Liver (tissue), 9 donors: ENCODE results near the gene AP1S2. TPM values are rescaled to one million over a fixed set of nuclear protein-coding genes. Genes with fewer than 3 reads are reported as not detected.

ENCODE experiments used
- DNase-seq: peaks from one replicate; pipeline ENCODE4 v3.0.0-alpha.2; 2017; ENCODE audit warnings: low spot score
- H3K27ac ChIP-seq, 2 donors: one replicate each; pipeline ENCODE4 v1.7.0; 2013; ENCODE audit warnings: inconsistent platforms in 2 of 2, low read length in 2 of 2, control low read depth in 1 of 2, low read depth in 1 of 2, mild to moderate bottlenecking in 1 of 2
- H3K27me3 ChIP-seq, 4 donors: one replicate each; pipeline versions ENCODE4 v1.6.1 to v1.7.0; 2013; ENCODE audit warnings: low read length in 3 of 4, inconsistent platforms in 1 of 4, mild to moderate bottlenecking in 1 of 4, moderate library complexity in 1 of 4; ENCODE audit not compliant: control insufficient read depth in 4 of 4, insufficient read depth in 4 of 4
- H3K36me3 ChIP-seq, 4 donors: one replicate each; pipeline versions ENCODE4 v1.6.1 to v1.7.0; 2013; ENCODE audit warnings: low read length in 3 of 4, mild to moderate bottlenecking in 3 of 4, low read depth in 1 of 4, moderate library complexity in 1 of 4; ENCODE audit not compliant: control insufficient read depth in 4 of 4, insufficient read depth in 3 of 4
- H3K4me1 ChIP-seq, 4 donors: one replicate each; pipeline versions ENCODE4 v1.6.1 to v1.7.0; 2013; ENCODE audit warnings: low read length in 3 of 4, mild to moderate bottlenecking in 3 of 4, moderate library complexity in 1 of 4; ENCODE audit not compliant: control insufficient read depth in 4 of 4, insufficient read depth in 4 of 4
- H3K4me3 ChIP-seq, 3 donors: one replicate each; pipeline versions ENCODE4 v1.6.1 to v1.7.0; 2013; ENCODE audit warnings: low read length in 3 of 3, control low read depth in 1 of 3, low read depth in 1 of 3, mild to moderate bottlenecking in 1 of 3
- H3K9ac ChIP-seq, 2 donors: one replicate each; pipeline ENCODE4 v1.7.0; 2013; ENCODE audit warnings: low read length in 2 of 2, mild to moderate bottlenecking in 2 of 2, moderate library complexity in 2 of 2, control low read depth in 1 of 2, low read depth in 1 of 2
- H3K9me3 ChIP-seq, 4 donors: one replicate each; pipeline versions ENCODE4 v1.6.1 to v1.7.0; 2013; ENCODE audit warnings: low read length in 3 of 4; ENCODE audit not compliant: control insufficient read depth in 4 of 4
- EGR1 ChIP-seq, 2 donors: IDR thresholded peaks; 2 replicates each; pipeline ENCODE4 v1.6.1; 2016 to 2018; ENCODE audit warnings: antibody characterized with exemption in 2 of 2, low read depth in 2 of 2
- FOXA1 ChIP-seq: IDR thresholded peaks from 2 replicates; pipeline ENCODE4 v1.6.1; 2016; ENCODE audit warnings: antibody characterized with exemption
- FOXA2 ChIP-seq: IDR thresholded peaks from 2 replicates; pipeline ENCODE4 v1.6.1; 2016; ENCODE audit warnings: antibody characterized with exemption
- HNF4A ChIP-seq, 2 donors: conservative IDR thresholded peaks; 2 replicates each; pipeline ENCODE4 v1.6.1; 2016; ENCODE audit warnings: antibody characterized with exemption in 2 of 2, mild to moderate bottlenecking in 2 of 2
- HNF4G ChIP-seq: IDR thresholded peaks from 2 replicates; pipeline ENCODE4 v1.6.1; 2016; ENCODE audit warnings: antibody characterized with exemption
- MAX ChIP-seq: IDR thresholded peaks from 2 replicates; pipeline ENCODE4 v1.6.1; 2016; ENCODE audit warnings: antibody characterized with exemption
- NR2F2 ChIP-seq: IDR thresholded peaks from 2 replicates; pipeline ENCODE4 v1.6.1; 2016; ENCODE audit warnings: antibody characterized with exemption
- RXRA ChIP-seq, 2 donors: IDR thresholded peaks; 2 replicates each; pipeline ENCODE4 v1.6.1; 2017 to 2018; ENCODE audit warnings: antibody characterized with exemption in 2 of 2, mild to moderate bottlenecking in 1 of 2
- SP1 ChIP-seq: IDR thresholded peaks from 2 replicates; pipeline ENCODE4 v1.6.1; 2018; ENCODE audit warnings: antibody characterized with exemption, mild to moderate bottlenecking
- TAF1 ChIP-seq: conservative IDR thresholded peaks from 2 replicates; pipeline ENCODE4 v1.6.1; 2016; ENCODE audit warnings: antibody characterized with exemption, mild to moderate bottlenecking
- ZBTB33 ChIP-seq: IDR thresholded peaks from 2 replicates; pipeline ENCODE4 v1.6.1; 2016; ENCODE audit warnings: antibody characterized with exemption
- WGBS: extraction: QIAGEN DNeasy Blood & Tissue Kit; methylation state at CpG from one replicate; pipeline ENCODE4 v1.1.7; 2013; 5-methylcytosine and 5-hydroxymethylcytosine counted together
- polyA plus RNA-seq, 2 donors: library from polyadenylated mRNA; stranded (reverse) in 1 of 2; unstranded in 1 of 2; fragments of 200-250 nt in 1 of 2; fragments of >200 nt in 1 of 2; fragmentation: Nextera tagmentation in 1 of 2; extraction: Ambion mirVana in 1 of 2; gene quantifications; one replicate each; pipeline versions ENCODE4 v1.2.1 to v1.2.3, GENCODE V29; 2013 to 2015
- total RNA-seq, 2 donors: library from RNA; depleted of rRNA; stranded (reverse); fragments of >200 nt; gene quantifications; one replicate each; pipeline ENCODE4 v1.2.3, GENCODE V29; 2014
- TF ChIP-seq, protein P1 (sequence below): IDR thresholded peaks from 2 replicates; pipeline ENCODE4 v1.6.1; 2016; ENCODE audit warnings: antibody characterized with exemption, mild to moderate bottlenecking
- TF ChIP-seq, protein P2 (sequence below): IDR thresholded peaks from 2 replicates; pipeline ENCODE4 v1.6.1; 2016; ENCODE audit warnings: antibody characterized with exemption
- TF ChIP-seq, protein P3 (sequence below): fragments of 150-350 bp; IDR thresholded peaks from 2 replicates; pipeline ENCODE4 v1.5.1; 2017; ENCODE audit warnings: improper control_type of control experiment, low read depth, low read length; ENCODE audit not compliant: missing input control
- donor health status: healthy.
- donor health status: healthy.
- donor health status: healthy.
- donor health status: healthy.
- donor health status: healthy.

The AP1S2 gene
- total and polyA plus RNA-seq, 4 donors: 6.1 to 25.7 (median 10.6) TPM

DNA sequence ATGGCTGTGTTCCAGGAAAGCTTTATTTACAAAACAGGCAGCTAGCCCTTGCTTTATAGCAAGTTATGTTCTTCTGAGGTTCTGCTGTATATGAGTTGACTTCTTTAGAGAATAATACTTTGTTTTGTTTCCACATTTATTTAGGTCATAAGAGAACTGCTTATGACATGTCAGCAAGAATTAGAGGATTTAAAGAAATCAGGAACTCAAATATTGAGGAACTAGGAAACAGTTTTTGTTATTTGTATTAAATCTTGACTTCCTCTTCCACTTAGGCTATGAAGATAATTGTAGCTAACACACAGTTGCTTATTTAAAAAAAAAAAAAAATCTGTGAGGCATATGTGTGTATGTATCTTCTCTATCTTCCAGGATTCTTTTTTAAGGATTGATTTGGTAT is 50.0 kb downstream of the AP1S2 start:
- Histone ChIP-seq H3K9ac (no peak overlapping the region), H3K27ac (no peak overlapping the region), H3K36me3 (peaks cover 1 to 23% (median 5%) of the 10 kb centered on the region in 4 donors), H3K9me3 (no peaks in the 10 kb centered on the region), H3K4me3 (no peak overlapping the region), H3K4me1 (no peaks in the 10 kb centered on the region), H3K27me3 (no peaks in the 10 kb centered on the region)
- DNase-seq: no peak
- TF ChIP-seq, protein P1, sequence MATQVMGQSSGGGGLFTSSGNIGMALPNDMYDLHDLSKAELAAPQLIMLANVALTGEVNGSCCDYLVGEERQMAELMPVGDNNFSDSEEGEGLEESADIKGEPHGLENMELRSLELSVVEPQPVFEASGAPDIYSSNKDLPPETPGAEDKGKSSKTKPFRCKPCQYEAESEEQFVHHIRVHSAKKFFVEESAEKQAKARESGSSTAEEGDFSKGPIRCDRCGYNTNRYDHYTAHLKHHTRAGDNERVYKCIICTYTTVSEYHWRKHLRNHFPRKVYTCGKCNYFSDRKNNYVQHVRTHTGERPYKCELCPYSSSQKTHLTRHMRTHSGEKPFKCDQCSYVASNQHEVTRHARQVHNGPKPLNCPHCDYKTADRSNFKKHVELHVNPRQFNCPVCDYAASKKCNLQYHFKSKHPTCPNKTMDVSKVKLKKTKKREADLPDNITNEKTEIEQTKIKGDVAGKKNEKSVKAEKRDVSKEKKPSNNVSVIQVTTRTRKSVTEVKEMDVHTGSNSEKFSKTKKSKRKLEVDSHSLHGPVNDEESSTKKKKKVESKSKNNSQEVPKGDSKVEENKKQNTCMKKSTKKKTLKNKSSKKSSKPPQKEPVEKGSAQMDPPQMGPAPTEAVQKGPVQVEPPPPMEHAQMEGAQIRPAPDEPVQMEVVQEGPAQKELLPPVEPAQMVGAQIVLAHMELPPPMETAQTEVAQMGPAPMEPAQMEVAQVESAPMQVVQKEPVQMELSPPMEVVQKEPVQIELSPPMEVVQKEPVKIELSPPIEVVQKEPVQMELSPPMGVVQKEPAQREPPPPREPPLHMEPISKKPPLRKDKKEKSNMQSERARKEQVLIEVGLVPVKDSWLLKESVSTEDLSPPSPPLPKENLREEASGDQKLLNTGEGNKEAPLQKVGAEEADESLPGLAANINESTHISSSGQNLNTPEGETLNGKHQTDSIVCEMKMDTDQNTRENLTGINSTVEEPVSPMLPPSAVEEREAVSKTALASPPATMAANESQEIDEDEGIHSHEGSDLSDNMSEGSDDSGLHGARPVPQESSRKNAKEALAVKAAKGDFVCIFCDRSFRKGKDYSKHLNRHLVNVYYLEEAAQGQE: no peak
- TF ChIP-seq, protein P2, sequence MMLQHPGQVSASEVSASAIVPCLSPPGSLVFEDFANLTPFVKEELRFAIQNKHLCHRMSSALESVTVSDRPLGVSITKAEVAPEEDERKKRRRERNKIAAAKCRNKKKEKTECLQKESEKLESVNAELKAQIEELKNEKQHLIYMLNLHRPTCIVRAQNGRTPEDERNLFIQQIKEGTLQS: no peak
- TF ChIP-seq, protein P3, sequence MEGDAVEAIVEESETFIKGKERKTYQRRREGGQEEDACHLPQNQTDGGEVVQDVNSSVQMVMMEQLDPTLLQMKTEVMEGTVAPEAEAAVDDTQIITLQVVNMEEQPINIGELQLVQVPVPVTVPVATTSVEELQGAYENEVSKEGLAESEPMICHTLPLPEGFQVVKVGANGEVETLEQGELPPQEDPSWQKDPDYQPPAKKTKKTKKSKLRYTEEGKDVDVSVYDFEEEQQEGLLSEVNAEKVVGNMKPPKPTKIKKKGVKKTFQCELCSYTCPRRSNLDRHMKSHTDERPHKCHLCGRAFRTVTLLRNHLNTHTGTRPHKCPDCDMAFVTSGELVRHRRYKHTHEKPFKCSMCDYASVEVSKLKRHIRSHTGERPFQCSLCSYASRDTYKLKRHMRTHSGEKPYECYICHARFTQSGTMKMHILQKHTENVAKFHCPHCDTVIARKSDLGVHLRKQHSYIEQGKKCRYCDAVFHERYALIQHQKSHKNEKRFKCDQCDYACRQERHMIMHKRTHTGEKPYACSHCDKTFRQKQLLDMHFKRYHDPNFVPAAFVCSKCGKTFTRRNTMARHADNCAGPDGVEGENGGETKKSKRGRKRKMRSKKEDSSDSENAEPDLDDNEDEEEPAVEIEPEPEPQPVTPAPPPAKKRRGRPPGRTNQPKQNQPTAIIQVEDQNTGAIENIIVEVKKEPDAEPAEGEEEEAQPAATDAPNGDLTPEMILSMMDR: no peak
- no peak for TF ChIP-seq TAF1
- no peak for TF ChIP-seq EGR1 (IDR thresholded peaks at IDR 0.05; ENCODE audit: low read depth in 2 of 2)

DNA sequence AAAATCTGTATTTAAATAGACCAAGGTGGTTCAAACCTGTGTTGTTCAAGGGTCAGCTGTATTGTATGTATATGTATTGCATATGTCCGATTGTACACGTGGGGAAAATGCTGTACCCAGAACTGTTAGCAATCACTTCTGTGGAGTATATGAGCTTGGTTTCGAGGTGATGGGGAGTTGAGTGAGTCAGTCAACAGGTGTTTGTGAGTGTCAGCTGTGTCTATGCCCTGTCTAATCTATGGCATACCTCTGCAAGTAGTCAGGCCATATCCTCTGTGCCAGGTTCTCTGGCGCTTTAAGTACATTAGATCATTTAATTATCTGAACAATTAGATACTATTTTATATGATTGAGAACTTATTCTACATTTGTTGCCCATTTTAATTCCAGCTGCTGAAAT is 56.9 kb downstream of the AP1S2 start:
- DNase-seq: no peak
- TF ChIP-seq FOXA2 (no peak), ZBTB33 (no peak), EGR1 (IDR thresholded peaks at IDR 0.05; ENCODE audit: low read depth in 2 of 2) (no peak), TAF1 (no peak), HNF4G (no peak), SP1 (no peak), FOXA1 (no peak), HNF4A (conservative IDR thresholded peaks at IDR 0.05) (no peak), RXRA (IDR thresholded peaks at IDR 0.05) (no peak), MAX (no peak), NR2F2 (no peak)
- TF ChIP-seq, protein P2: no peak
- WGBS: 95% methylated on average over 4 of the region's 4 CpGs

More for the DNA sequence above, 56.9 kb downstream of the AP1S2 start:
- H3K27me3 ChIP-seq: no peaks in the 10 kb centered on the region
- no peaks in the 10 kb centered on the region for H3K4me1 ChIP-seq
- H3K9ac ChIP-seq: no peak overlapping the region
- peaks cover 0 to 7% (median 2%) of the 10 kb centered on the region in 4 donors for H3K36me3 ChIP-seq
- H3K9me3 ChIP-seq: no peaks in the 10 kb centered on the region
- H3K4me3 ChIP-seq: no peak overlapping the region
- H3K27ac ChIP-seq: no peak overlapping the region
